Measurements from ENCODE around the gene CGGBP1.
A peak's percentile ranks its signal among the peaks of the same experiment; 100 is the strongest.

The CGGBP1 gene

DNA sequence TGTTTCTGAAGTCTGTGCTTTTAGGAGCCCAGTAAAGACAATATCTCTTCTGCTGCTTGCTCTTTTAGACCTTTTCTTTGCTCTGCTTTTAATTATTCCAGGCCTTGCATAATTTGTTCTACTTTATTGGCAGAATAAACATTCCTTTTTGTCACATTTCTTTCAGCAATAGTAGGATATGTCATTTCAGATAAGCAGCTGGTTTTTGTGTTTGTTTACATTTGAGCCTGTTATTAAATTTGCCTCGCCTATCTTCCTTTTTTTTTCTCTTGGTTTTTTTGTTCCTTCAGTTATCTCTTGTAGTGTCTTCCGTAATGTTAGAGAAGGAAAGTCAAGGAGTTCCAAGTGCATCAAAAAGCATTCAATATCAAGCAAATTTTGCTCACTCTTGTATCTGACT is 16.7 kb upstream of the CGGBP1 start:
- peaks cover 7% of the 10 kb centered on the region; the same call in 1 of the 2 replicates for H3K9me3 ChIP-seq (ENCODE audit: control insufficient read depth, insufficient read depth, low read length)
- H3K79me2 ChIP-seq (ENCODE audit: control insufficient read depth, low read length): peaks cover 89% of the 10 kb centered on the region
- peaks cover 9% of the 10 kb centered on the region; the same call in 1 of the 2 replicates for H3K36me3 ChIP-seq (ENCODE audit: control insufficient read depth, low read length)

DNA sequence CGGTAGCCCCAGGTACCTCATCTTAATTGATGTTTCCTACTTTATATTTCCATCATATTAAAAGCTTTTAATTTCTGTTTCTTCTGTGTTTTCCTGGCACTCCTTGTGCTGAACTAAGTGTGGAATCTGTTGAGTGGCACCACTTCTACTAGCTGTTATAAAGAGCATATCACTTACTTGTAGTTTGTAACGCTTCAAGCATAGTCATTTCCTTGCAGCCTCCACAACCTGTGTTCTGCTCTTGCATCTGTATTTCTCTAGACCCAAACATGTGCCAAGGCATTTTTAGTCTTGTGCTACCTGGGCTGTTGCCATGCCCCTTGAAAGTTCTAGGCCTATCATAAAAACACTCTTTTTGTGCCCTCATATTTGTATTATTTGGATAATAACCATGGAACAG is 16.3 kb upstream of the CGGBP1 start:
- Histone ChIP-seq H4K20me1 (ENCODE audit: control insufficient read depth, insufficient read depth, low read depth, low read length) (no peaks in the 10 kb centered on the region), H3K79me2 (ENCODE audit: control insufficient read depth, low read length) (peaks cover 91% of the 10 kb centered on the region)
- TF ChIP-seq EZH2phosphoT487 (IDR thresholded peaks at IDR 0.05; ENCODE audit: borderline replicate concordance, low read length): no peak
- no peak for TF ChIP-seq CTCF (IDR thresholded peaks at IDR 0.05; ENCODE audit: low read depth, low read length, poor library complexity, severe bottlenecking)

More for the DNA sequence above, 16.7 kb upstream of the CGGBP1 start:
- H3K4me2 ChIP-seq (ENCODE audit: low read length): no peak overlapping the region
- no peak overlapping the region for H3K27ac ChIP-seq (ENCODE audit: low read depth, low read length)
- H4K20me1 ChIP-seq (ENCODE audit: control insufficient read depth, insufficient read depth, low read depth, low read length): no peaks in the 10 kb centered on the region
- no peaks in the 10 kb centered on the region for H3K4me1 ChIP-seq (ENCODE audit: control insufficient read depth, low read length)
- TF ChIP-seq EZH2phosphoT487 (IDR thresholded peaks at IDR 0.05; ENCODE audit: borderline replicate concordance, low read length): no peak
- no peak for TF ChIP-seq CTCF (IDR thresholded peaks at IDR 0.05; ENCODE audit: low read depth, low read length, poor library complexity, severe bottlenecking)
- H3K27me3 ChIP-seq (ENCODE audit: control insufficient read depth, low read length): no peaks in the 10 kb centered on the region
- no peaks in the 10 kb centered on the region for H3F3A ChIP-seq (ENCODE audit: control insufficient read depth, insufficient read depth)
- no peak overlapping the region for H3K4me3 ChIP-seq (ENCODE audit: low read length)
- H3K9me2 ChIP-seq (replicated peaks; ENCODE audit: control insufficient read depth, low read length): no peaks in the 10 kb centered on the region

DNA sequence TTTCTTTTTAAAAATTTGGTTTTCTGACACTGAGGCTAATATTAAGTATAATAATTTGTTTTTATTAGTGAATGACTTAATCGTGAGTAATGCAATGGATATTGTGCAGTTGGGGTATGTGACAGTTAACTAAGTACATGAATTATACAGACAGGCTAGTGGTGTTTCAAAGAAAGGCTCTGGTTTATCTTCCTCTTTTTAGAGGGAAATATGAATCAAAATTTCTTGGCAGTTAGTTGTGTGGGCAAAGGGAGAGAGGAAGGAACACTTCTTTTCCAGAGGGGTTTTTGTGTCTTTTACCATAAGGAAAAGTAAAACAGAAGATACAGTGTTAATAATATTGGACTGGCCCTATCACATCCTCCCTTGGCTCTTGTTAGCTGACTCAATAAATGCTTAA is 2.9 kb upstream of the CGGBP1 start:
- Histone ChIP-seq H3K4me3 (ENCODE audit: low read length) (peak overlapping the region; percentile 86), H3K27ac (ENCODE audit: low read depth, low read length) (no peak overlapping the region), H3K9me2 (replicated peaks; ENCODE audit: control insufficient read depth, low read length) (no peaks in the 10 kb centered on the region), H3F3A (ENCODE audit: control insufficient read depth, insufficient read depth) (peaks cover 3% of the 10 kb centered on the region; the same call in 1 of the 2 replicates), H3K79me2 (ENCODE audit: control insufficient read depth, low read length) (peaks cover 92% of the 10 kb centered on the region), H4K20me1 (ENCODE audit: control insufficient read depth, insufficient read depth, low read depth, low read length) (peaks cover 12% of the 10 kb centered on the region), H3K36me3 (ENCODE audit: control insufficient read depth, low read length) (peaks cover 37% of the 10 kb centered on the region), H3K27me3 (ENCODE audit: control insufficient read depth, low read length) (no peaks in the 10 kb centered on the region), H3K4me1 (ENCODE audit: control insufficient read depth, low read length) (peaks cover 33% of the 10 kb centered on the region), H3K4me2 (ENCODE audit: low read length) (peak overlapping the region; percentile 90), H3K9me3 (ENCODE audit: control insufficient read depth, insufficient read depth, low read length) (peaks cover 2% of the 10 kb centered on the region; the same call in 1 of the 2 replicates)
- TF ChIP-seq EZH2phosphoT487 (IDR thresholded peaks at IDR 0.05; ENCODE audit: borderline replicate concordance, low read length): no peak
- no peak for TF ChIP-seq CTCF (IDR thresholded peaks at IDR 0.05; ENCODE audit: low read depth, low read length, poor library complexity, severe bottlenecking)

More for the DNA sequence above, 16.3 kb upstream of the CGGBP1 start:
- Histone ChIP-seq H3K4me1 (ENCODE audit: control insufficient read depth, low read length) (no peaks in the 10 kb centered on the region), H3K9me3 (ENCODE audit: control insufficient read depth, insufficient read depth, low read length) (peaks cover 9% of the 10 kb centered on the region; the same call in 1 of the 2 replicates), H3K27me3 (ENCODE audit: control insufficient read depth, low read length) (no peaks in the 10 kb centered on the region), H3K4me3 (ENCODE audit: low read length) (no peak overlapping the region), H3F3A (ENCODE audit: control insufficient read depth, insufficient read depth) (no peaks in the 10 kb centered on the region), H3K9me2 (replicated peaks; ENCODE audit: control insufficient read depth, low read length) (no peaks in the 10 kb centered on the region), H3K27ac (ENCODE audit: low read depth, low read length) (no peak overlapping the region), H3K4me2 (ENCODE audit: low read length) (no peak overlapping the region), H3K36me3 (ENCODE audit: control insufficient read depth, low read length) (peaks cover 10% of the 10 kb centered on the region; the same call in 1 of the 2 replicates)
